RKO (cell line): ENCODE data around the gene C2orf68.
A peak's percentile ranks its signal among the peaks of the same experiment; 100 is the strongest.
"Not testable (repeated sequence)": the region's sequence is repeated elsewhere in the genome, so short reads cannot be mapped to it uniquely, and the experiment has no call there.

Source experiments
- DNase-seq: peaks from one replicate; pipeline ENCODE4 v3.0.0-alpha.2; 2016; ENCODE audit warnings: low spot score

The C2orf68 gene

DNA sequence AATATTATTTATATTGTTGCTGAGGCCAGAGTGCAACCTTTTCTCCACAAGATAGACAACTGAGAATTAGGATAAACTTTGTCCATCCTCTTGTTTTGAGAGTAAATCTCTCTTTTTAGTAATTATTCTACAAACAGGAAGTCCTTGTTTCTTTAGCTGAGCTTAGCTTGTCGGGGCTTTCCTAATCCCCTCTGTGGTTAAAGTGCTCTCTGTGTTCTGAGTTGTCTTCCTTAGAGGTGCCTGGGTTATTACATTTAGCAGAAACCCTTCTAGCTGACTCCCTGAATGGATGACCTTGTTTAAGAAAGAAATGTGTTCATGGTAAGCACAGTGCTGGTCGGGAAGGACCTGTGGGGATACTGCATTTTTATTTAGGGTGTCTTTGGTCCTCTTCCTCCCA lies 16.8 kb upstream of the C2orf68 start:
- no peak for DNase-seq

DNA sequence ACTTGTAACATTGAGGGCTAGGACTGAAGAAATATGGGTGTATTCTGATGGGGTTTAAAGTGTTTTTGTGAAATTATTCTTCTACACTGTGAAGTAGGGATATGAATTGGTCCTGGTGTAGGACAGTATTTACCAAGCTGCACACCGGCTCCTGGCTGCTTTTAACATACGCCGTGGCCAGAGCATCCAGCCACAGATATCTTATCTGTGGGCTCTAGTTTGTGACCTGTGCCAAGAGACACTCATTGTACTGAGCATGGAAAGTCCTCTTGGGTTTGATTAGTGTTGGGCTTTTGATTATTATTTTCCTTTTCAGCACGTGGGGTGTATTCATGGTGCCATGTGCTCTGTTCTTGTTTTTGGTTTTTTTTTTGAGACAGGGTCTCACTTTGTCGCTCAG lies 12.1 kb upstream of the C2orf68 start:
- no peak for DNase-seq

DNA sequence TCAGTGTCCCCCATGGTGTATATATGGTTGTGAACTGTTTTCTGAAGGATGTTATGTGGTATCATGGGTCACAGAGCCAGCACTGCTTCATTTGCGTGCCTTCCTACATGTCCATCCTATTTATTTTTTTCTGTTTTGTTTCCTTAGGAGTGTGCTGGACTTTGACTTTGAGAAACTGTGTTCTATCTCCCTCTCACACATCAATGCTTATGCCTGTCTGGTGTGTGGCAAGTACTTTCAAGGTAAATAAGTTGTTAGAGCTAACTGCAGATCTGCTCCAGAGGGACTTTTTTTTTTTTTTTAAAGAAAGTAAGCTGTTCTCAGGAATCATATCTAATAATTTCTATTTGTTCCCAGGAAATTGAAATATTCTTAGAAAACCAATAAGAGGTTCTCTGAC lies 9.5 kb upstream of the C2orf68 start:
- DNase-seq: no peak

DNA sequence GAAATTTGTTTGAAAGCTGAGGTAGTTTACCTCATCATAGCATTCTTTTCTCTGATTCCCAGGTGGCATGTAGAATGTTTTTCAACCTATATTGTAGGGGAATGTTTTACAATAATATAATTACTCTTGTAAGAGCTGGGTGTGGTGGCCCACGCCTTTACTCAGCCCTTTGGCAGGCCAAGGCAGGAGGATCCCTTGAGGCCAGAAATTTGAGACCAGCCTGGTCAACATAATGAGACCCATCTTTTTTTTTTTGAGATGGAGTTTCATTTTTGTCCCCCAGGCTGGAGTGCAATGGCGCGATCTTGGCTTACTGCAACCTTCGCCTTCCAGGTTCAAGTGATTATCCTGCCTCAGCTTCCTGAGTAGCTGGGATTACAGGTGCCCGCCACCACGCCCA lies 7.8 kb upstream of the C2orf68 start:
- no peak for DNase-seq

DNA sequence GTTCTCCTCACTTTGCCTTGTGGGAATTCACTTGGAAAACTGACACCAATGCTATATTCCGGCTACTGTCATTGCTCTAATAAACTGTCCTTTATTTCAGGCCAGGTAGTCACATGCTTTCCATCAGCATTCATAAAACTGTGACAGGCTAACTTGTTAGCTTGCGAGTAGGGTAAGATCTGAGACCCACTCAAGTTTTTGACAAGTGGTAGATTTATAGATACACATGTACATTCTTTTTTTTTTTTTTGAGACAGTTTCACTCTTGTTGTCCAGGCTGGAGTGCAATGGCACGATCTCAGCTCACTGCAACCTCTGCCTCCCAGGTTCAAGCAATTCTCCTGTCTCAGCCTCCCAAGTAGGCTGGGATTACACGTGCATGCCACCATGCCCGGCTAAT lies 5.9 kb upstream of the C2orf68 start:
- DNase-seq: not testable (repeated sequence)

DNA sequence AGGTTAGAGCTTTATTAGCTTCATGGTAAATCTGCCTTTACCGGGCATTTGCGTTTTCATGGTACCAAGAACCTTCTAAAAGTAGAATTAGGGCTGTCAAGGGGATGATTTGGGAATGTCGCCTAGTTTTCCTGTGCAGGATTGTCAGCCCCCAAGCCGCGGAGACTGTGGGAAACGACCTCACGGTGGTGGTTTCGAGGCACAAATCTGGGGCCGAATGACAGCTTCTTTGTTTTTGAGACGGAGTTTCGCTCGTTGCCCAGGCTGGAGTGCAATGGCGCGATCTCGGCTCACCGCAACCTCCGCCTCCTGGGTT lies 3.5 kb upstream of the C2orf68 start:
- DNase-seq: no peak

DNA sequence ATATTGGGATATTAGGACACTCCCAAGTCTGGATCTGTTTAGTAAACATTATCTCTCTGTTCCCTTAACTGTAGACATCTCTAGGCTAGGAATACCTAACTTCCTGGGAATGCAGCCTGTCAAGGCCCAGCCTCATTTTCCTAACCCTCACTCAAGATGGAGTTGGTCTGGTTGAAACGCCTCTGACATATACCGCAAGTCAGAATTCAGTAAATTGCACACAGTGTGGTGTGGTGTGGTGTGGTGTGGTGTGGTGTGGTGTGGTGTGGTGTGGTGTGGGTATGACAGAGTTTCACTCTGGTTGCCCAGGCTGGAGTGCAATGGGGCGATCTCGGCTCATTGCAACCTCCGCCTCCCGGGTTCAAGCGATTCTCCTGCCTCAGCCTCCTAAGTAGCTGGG lies 2.9 kb upstream of the C2orf68 start:
- not testable (repeated sequence) for DNase-seq

DNA sequence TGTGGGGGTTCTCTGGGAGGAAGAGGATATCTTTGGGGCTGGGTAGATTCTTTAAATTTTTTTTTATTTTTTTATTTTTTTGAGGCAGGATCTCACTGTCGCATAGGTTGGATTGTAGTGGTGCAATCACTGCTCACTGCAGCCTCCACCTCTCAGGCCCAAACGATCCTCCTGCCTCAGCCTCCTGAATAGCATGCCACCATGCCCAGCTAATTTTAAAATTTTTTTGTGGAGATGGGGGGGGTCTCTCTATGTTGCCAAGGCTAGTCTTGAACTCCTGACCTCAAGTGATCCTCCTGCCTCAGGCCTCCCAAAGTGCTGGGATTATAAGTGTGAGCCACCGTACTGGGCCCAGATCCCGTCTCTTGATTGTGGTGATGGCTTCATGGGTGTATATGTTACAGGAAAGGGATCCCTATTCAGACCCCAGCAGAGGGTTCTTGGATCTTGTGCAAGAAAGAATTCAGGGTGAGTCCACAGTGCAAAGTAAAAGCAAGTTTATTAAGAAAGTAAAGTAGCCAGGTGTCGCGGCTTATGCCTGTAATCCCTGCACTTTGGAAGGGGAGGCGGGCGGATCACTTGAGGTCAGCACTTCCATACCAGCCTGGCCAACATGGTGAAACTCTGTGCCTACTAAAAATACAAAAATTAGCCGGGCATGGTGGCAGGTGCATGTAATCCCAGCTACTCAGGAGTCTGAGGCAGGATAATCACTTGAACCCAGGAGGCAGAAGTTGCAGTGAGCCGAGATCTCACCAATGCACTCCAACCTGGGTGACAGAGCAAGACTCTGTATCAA lies 2.0 kb upstream of the C2orf68 start:
- DNase-seq: no peak

DNA sequence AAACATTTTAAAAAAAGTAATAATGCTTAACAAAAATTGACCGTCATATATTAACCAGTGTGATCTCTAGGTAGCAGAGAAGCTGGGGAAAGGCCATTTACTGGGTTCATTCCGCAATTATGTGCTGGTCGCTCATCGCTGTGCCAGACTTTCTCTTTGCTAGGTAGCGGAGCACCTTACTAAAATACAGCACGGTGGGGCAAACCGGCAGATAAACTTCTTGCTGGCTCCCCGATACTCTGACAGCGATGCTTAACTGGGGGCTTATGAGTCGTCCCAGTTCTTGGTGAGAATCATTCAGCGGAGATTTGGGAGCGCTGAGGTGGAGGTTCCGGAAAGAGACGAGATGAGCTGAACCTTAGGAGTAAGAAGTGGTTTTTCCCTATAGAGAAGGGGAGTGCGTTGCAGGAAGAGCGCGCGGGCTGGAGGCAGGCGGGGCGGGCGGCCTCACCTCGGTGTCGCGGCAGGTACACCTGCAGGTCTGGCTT lies 605 bp downstream of the C2orf68 start:
- no peak for DNase-seq

DNA sequence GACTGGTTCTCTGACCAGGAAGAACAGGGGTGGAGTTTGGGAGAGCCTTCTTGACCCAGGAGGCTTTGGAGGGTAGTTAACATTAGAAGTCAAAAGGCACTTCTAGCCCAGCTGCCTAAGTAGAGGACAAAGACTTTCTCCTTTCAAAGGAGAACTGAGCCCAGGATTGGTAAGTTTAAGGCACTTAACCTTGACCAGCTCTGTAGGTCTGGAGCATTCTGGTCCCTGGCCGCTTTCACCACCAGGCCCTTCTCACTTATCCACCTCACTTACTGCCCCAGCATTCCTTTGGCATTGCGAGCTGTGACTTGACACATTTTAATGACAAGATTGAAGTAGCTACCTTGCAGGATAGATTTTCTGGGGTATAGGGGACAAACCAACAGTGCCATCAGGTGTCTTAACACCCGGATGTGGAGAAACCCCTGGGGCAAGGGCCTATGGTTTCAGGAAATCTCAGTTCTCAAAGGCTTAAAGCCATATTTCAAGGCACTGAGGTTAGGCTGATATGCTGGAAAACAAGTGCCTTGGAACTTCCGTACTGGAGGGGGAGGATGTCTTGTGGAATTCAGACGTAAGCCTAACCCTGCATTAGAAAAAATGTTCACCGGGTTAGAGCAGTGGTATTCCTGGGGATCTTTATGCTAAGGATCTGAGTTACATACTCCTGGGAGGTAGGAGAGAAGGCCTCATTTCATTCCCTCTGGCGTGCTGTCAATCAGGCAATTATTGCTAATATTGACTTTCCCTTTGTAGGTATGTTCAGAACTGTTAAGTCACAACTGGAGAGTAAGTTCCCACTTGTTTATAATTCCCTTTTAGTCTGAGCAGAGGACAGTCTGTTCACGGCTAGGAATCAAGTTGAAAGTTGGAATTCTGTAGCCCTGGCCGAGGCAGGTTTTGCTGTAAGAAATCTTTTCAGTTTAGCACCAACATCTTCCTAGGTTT lies 4.3 kb downstream of the C2orf68 start:
- no peak for DNase-seq

DNA sequence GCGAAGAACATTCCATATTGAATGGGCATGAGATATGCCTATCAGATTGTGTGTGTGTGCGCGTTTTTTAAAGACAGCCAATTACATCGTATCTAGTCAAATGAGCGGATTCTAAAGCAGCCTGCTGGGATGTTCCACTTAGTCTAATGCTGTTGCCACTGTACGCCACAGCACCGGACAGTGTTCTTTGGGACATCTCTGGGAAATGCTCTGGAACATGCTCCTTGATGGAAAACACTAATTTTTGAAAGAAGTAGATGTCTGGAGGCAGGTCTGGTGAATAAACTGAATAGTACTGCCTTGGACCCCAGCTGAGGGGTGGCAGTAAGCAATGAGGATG lies 5.8 kb downstream of the C2orf68 start:
- no peak for DNase-seq

DNA sequence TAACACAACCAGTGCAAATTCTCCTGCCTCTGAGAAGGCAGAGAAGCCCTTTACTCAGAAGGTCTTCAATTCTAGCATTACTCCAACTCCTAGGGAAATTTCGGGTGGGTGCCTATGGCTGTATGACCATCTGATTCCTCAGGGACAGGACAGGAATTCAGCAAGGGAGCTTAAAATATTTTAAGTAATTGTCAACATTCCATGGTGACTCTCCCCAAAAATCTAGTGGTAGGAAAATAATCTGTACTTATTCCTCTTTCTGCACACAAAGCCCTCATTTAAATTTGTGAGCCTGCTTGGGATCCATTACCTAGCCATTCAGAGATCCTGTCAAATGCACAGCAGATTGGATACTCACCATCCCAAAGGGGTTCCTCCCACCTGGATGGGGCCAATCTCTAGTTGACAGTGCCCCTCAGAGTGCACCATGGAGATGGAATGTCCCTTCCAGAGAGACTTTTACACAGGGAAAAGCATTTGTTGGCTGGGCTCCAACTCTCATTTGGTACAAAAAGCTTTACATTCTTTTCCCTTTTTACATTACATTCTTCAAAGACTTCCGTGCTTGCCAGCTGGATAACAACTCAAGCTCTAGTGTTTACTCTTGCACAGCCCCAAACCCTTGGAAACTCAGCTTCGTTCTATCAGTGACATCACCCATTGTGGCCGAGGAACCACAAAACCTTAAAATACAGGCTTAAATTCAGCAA lies 6.3 kb downstream of the C2orf68 start:
- no peak for DNase-seq

DNA sequence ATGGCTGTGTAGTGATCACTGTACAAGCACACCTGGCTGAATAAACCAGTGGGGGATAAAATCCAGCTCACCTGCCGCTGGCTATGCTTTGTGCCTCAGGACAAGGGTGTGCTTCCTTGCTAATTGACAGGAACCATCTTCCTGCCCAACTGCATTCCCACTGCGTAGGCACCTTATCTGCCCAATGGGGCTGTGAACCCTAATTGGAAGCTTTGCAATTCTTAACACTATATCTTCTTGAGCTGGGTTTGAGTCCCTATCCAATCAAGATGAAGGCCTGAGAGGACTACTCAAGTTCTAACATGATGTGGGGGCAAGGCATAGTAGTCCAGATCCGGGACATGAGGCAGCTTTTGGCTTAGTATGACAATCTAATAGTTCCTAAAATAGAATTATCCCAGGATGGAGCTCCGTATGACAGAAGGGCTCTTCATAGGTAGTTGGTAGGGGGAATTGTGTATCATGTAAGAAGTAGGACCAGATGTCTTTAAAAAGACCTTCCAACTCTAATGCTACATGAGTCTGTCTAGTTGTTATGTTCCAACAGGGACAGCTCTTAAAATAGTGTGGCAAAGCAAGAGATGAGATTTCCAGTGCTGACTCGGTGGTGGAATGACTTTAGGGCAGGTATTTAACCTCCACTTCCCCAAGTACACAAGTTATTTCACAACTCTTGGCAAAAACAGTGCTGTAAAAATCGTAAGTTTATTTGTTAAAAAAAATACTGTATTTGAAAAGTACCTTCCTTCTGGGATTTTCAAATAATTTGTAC lies 7.1 kb downstream of the C2orf68 start:
- DNase-seq: no peak

DNA sequence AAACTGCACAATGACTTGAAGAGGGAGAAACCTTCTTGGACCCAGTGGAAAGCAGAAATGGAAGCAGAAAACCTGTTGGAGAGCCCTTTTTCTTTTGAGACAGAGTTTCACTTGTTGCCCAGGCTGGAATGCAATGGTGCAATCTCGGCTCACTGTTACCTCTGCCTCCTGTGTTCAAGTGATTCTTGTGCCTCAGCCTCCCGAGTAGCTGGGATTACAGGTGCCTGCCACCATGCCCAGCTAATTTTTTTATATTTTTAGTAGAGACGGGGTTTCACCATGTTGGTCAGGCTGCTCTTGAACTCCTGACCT lies 7.8 kb downstream of the C2orf68 start:
- not testable (repeated sequence) for DNase-seq

DNA sequence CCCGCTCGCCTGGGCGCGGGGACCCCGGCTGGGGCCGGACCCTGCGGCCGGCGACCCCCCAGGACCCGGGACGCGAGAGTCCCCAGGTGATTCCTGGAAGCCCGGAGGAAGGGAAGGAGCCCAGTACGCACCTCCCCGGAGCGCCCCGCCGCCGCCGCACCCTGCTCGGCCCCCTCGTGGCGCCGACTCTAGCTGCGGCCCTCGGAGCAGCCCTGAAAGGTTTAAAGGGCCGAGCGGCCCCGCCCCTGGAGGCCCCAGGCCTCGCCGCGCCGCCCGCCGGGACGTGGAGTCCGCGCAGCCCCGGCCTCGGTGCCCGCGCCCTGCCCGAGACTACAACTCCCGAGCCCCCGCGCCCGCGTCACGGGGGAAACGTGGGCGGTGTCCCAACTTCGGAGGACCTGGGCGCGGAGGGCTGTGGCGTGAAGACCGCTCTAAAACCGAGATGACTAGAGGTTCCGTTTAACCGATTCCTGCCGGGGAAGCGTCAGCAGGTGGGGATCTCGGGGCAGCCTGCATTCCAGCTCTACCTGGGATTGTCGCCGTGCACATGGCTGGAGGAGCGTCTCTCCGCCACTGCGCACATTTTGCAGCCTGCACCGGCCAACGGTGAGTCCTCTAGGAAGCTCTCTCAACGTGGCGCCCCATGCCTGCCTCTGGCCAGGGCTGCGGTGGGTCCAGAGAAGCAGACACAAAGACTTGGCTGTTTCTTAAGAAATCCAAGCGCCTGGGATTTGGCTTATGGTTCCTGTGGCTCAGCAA lies 9.2 kb downstream of the C2orf68 start, which contains the start of gene TMEM150A:
Gene TMEM150A, minus strand, starts transcription at position 223 of the 759 bp plus-strand sequence. CDS start 750 bp downstream, outside the sequence.
- peak; percentile 90 for DNase-seq

DNA sequence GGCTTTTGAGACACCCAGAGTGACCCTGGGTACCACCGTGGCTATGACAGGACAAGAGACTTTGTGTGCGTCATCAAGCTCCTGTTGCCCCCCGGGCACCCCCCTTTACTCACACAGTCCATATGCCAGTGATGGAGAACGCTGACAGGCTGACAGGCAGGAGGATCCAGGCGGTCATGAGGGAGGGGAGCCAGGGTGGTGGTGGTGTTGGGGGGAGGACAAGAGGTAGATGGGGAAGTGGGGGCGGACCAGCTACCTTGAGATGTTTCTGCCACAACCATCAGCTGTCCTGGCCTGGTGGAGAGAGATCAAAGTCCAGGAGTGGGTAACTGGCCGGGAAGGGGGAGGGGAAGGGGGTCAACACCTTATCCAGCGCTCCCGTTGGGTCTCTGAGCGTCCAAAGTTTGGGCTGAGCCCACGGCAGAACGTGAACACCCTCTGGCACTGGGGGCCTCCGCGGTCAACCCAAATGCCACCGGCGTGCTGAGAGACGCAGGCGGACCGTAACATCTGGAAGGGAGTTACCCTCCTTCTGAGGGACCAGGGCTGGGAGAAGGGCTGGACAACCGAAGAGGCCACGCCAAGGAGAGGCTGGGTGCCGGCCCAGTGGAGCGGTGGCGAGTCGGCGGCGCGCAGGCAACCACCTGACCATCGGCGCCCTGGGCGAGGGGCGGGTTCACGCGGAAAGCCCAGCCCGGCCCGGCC lies 9.9 kb downstream of the C2orf68 start:
- DNase-seq: no peak

DNA sequence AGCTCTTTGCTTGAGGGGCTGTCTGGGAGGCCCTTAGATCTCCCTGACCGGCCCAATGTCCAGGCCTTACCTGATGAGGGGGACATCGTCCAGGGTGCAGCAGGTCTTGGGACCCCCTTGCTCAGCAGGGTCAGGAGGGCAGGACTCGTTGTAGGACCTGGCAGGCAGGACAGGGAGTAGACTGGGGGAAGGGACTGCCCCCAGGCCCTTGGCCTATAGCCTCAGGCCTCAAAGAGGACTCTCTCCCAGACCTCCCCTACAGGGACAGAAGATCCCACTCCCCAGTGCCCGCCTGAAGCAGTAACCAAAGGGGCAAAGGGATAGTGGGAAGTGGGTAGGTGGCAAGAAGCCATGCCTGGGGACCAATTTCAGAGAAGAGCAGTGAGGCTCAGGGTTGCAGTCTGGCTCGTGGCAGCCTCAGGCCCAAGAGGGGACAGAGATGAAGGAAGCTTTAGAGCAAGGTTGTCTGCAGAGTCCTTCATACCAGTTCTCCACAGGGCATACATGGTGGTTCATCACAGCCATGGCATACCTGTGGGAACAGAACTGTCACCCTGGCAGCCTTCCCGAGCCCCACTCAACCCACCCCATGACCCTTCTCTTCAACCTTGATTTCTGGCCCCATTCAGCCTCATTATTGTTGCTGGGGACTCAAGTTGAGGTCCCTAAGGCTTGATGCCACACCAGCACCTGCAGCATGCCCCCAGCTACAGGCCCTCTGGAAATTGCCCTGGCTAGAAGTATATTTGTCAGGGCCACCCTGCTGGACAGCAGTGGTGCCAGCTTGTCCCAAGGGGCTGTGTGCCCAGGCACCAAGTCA lies 10.7 kb downstream of the C2orf68 start:
- DNase-seq: no peak

DNA sequence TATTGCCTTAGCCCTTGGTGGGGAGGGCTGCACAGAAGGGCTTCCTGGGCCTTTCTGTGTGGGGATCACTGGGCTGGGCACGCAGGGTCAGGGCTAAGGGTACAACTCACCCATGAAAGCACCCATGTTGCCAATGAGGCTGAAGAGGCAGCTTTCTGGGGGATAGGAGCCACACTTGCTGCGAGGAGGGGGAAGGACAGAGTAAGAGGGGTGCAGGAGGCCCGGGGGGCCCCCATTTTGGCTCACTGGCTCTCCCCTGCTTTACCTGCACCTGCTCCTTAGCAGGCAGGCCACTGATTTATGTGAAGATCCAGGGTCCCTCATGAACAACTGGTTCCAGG lies 11.7 kb downstream of the C2orf68 start:
- DNase-seq: no peak

DNA sequence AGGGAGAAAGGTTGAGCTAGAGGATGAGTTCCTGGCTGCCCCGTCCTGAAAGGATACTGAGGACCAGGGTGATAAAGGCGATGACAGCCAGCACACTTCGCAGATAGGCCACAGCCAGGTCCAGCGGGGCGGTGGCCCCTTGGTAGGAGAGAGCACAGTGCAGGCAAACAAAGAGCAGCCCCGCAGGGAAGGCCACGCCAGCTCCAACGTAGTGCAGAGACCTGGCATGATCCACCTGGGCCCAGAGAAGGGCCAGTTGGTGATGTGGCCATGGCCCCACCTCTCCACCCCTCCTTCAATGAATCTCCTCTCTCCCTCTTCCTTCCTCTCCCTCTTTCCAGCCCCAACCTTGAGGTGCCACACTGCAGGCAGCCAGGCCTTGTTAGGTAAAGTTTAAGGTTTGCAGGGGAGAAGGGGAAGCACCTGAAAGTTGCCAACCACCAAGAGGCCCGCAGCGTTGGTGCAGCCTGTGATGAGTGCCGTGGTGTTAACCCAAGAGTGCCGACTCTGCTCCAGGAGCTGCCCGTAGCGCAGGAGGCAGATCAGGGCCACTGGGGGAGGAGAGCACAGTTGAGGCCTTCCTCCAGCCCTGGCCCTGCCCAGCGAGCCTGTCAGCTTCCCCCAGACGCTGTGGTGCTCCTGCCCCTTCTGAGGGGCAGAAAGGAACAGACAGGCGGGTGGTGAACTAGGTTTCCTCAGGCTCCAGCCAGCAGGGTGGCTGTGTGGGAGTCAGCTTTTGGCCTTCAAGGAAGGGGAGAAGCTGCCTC lies 12.2 kb downstream of the C2orf68 start:
- DNase-seq: no peak
